Measurements from ENCODE around the gene HMGB3. TPM values are rescaled to one million over a fixed set of nuclear protein-coding genes. Genes with fewer than 3 reads are reported as not detected.
A peak's percentile ranks its signal among the peaks of the same experiment; 100 is the strongest.
"Not testable (repeated sequence)": the region's sequence is repeated elsewhere in the genome, so short reads cannot be mapped to it uniquely, and the experiment has no call there.

Gene HMGB3
- total RNA-seq, 2 donors from 2014 or later, result 21.4 to 34.6 TPM

- Mint-ChIP-seq H3K36me3 (no peaks in the 10 kb centered on the region), H3K27ac (no peak overlapping the region), H3K9me3 (no peaks in the 10 kb centered on the region)
- DNase-seq (ENCODE audit: low spot score in 2 of 2) (no peak), ATAC-seq (no peak)
Measured at GRCh38 chrX:150967786-150968185, 15.3 kb upstream of the HMGB3 start.

DNA sequence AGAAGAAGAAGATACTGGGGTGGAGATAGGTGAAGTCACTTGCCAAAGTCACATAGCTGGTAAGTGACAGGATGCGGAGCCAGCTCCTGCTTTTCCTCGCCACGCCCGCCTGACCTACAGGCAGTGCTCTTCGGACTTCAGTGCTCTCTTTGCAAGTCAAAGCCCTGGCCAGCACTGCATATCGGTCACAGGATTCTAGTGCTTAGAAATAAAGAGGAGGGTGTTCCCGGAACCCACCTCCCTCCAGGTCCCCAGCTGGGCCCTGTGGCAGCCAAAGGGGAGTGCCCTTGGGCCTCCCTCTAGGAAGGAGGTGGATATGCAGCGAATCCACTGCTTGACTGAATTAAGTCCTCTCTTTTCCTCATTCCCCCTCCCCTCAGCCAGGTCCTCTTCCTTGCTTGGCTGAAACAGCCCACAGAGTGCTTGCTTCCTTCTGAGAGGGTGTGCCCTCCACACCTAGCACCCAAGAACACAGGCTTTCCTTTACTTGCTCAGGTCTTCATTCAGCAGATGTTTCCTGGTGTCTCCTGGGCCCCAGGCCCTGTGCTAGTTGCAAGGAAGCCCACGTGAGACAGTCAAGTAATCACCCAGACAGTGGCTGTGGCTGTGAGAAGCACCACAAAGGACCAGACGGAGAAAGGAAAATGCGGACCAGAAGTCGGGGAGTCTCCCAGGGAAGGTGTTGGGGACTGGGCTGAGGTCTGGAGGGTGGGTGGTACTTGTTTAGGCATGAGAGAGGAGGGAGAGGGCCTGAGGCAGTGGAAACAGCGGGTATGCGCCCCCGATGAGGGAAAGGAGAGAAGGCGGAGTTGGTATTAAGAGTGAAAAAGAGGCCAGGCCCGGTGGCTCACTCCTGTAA, 14.0 kb upstream of the HMGB3 start:
- no peak overlapping the region for H3K27ac Mint-ChIP-seq
- ATAC-seq (no peak), DNase-seq (ENCODE audit: low spot score in 2 of 2) (no peak)
- H3K9me3 Mint-ChIP-seq, result no peaks in the 10 kb centered on the region
- H3K36me3 Mint-ChIP-seq, result no peaks in the 10 kb centered on the region

DNA sequence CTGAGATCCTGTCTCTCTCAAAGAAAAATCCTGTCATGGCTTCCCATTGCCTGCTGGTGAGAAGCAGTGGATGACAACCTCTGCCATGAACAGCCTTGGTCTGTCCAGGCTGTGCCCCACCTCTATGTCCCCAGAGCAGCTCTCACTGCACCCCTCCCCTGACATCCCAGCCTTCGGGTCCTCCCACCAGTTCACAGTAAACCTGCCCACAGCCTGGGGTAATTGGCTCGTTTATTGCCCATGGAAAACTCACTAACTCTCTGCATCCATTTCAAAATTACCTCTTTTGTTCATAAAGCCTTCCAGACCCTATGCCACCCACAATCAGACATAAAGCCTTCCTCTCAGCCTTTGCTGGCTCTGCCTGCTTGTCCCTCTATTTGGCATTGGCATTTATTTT, 10.7 kb upstream of the HMGB3 start:
- H3K9me3 Mint-ChIP-seq, result no peaks in the 10 kb centered on the region
- ATAC-seq, result no peak

DNA sequence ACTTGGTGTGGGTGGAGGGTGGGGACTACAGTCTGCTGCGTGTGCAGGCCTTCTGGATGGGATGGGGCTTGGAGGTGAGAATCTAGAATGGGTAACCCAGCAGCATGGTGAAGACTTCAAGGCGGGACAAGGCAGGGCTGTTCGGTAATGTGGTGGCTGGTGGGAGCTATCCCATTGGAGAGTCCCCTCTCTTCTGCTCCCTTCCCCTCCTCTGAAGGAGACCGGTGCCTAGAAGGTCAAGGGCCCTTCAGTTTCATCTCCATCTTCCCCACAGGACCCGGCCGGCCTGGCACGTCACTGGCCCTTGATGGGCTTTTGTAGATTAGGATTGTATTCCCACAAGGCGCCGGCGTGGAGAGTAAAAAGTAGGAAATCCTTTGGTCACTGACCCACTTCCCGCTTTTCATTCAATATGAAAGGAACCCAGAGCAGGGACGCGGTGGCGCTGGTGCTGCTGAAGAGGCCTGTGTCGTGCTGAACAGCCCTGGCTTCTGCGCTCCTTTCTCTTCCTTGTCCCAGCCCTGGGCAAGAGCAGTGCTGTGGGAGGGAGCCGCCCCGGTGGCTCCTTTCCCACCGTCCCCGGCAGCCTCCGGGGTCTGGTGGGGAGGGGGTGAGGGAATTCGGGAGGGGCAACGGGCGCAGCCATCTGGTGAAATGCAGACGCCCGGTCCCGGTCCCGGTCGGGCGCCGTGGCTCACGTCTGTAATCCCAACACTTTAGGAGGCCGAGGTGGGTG, 7.3 kb upstream of the HMGB3 start:
- H3K36me3 Mint-ChIP-seq, result no peaks in the 10 kb centered on the region
- DNase-seq (ENCODE audit: low spot score in 2 of 2), result no peak
- no peaks in the 10 kb centered on the region for H3K9me3 Mint-ChIP-seq
- no peak overlapping the region for H3K27ac Mint-ChIP-seq
- no peak for ATAC-seq

More for the DNA sequence above, 10.7 kb upstream of the HMGB3 start:
- Mint-ChIP-seq H3K36me3 (no peaks in the 10 kb centered on the region), H3K27ac (peak overlapping the region in 1 of 2 donors; percentile 52)
- DNase-seq (ENCODE audit: low spot score in 2 of 2), result no peak

DNA sequence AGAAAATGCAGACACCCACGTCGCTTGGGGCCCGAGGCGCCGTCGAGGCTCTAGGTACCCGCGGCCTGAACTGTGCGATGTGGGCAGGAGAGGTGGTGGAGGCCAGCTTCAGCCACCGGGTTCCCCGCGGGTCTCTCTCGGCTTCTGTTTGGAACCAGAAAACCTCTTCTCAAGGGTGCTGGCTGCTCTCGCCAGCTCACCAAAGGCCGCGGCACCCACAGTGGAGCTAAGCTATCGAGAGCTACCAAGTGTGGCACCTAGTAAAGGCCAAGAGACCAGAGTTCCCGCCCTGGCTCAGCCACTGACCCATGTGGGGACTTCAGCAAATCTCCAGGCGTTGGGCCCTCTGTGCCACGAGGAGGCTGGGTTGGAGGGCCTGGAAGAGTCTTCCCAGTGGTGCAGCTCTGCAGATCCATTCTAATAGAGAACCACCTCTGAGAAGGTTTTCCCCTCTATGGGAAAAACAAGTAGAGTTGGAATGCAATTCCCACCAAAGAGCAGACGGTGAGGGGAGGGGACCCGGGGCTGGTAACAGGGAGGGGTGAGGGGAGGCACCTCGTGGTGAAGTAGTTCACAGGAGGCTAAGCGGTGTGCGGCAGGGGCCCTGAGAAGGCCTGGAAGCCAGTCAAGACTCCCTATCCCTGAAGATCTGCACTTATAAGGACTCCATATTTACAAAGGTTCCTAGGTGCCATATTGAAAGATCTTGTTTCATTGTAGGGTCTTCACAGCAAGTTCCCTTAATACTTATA, 5.5 kb upstream of the HMGB3 start:
- DNase-seq (ENCODE audit: low spot score in 2 of 2), result no peak
- no peak for ATAC-seq
- H3K36me3 Mint-ChIP-seq, result no peaks in the 10 kb centered on the region
- H3K9me3 Mint-ChIP-seq, result no peaks in the 10 kb centered on the region
- no peak overlapping the region for H3K27ac Mint-ChIP-seq

- Mint-ChIP-seq H3K36me3 (peaks cover 5 to 6% of the 10 kb centered on the region in 2 donors), H3K27ac (no peak overlapping the region), H3K9me3 (no peaks in the 10 kb centered on the region)
- DNase-seq (ENCODE audit: low spot score in 2 of 2) (no peak), ATAC-seq (no peak)
Measured at GRCh38 chrX:150980186-150980585, 2.9 kb upstream of the HMGB3 start.

GRCh38 chrX:150980711-150981110, 2.4 kb upstream of the HMGB3 start:
- no peak for ATAC-seq
- H3K27ac Mint-ChIP-seq, result no peak overlapping the region
- peaks cover 8% of the 10 kb centered on the region in 2 donors for H3K36me3 Mint-ChIP-seq

DNA sequence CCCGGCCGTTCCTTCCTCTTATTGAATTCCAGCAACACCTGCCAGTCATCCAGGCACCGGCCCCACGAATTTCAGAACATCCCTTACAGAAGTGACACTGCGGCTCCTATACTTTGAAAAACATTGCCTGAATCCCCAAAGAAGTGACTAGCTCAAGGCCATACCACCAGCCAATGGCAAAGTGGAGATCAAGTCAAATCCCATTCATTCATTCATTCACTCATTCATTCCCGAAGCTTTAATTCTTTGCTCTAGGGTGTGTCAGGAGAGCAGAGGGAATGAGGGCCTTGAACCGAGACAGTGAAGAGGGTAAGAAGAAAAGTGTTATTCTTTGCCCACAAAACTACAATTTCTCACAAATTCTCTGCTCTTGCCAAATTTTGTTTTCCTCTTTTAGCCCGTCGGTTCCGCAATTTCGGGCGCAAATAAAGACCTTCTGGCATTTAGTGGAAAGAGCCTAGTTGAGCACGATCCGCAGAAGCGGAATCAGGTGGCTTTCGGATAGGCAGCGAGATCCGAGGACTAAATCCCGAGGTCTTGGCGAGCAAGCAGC, 824 bp upstream of the HMGB3 start:
- H3K27ac Mint-ChIP-seq, result peak overlapping the region in 1 of 2 donors; percentile 63
- H3K9me3 Mint-ChIP-seq, result no peaks in the 10 kb centered on the region
- ATAC-seq (no peak), DNase-seq (ENCODE audit: low spot score in 2 of 2) (no peak)
- peaks cover 11% of the 10 kb centered on the region in 2 donors for H3K36me3 Mint-ChIP-seq

More at GRCh38 chrX:150980711-150981110, 2.4 kb upstream of the HMGB3 start:
- no peak for DNase-seq (ENCODE audit: low spot score in 2 of 2)
- H3K9me3 Mint-ChIP-seq, result no peaks in the 10 kb centered on the region

DNA sequence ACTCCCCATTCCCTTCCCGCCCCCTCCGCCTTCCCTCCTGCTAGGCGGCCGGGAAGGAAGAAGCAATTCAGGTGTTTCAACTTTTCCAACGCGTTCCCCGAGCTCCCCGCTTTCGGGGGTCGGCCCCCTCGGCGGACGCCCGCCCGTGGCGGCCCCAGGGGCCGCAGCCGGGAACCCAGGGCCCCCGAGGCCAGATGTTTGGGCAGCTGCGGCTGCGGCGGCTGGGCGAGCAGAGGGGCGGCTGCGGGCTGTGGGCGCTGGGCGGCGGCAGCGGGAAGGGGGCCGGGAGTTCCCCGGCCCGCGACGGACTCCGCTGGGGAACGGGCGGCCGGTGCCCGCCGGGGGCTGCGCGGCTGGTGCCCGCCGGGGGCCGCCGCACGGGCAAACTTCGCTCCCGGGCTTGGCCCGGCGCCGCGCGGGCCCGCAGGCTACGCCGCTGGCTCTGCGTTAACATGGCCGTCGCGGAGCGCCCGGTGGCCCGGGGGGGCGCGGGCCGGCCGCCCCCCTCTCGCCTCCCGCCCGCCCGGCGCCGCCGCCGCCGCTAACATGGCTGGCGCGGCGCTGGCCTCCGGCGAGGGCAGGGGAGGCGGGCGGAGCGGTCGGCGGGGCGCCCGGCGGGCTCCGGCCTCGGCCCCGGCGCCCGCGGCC, 510 bp downstream of the HMGB3 start:
- peak; percentile 2 to 55 for DNase-seq (ENCODE audit: low spot score in 2 of 2)
- H3K27ac Mint-ChIP-seq, result no peak overlapping the region
- peaks cover 16 to 18% of the 10 kb centered on the region in 2 donors for H3K36me3 Mint-ChIP-seq
- no peaks in the 10 kb centered on the region for H3K9me3 Mint-ChIP-seq
- ATAC-seq, result peak in 1 of 2 donors; percentile 19

DNA sequence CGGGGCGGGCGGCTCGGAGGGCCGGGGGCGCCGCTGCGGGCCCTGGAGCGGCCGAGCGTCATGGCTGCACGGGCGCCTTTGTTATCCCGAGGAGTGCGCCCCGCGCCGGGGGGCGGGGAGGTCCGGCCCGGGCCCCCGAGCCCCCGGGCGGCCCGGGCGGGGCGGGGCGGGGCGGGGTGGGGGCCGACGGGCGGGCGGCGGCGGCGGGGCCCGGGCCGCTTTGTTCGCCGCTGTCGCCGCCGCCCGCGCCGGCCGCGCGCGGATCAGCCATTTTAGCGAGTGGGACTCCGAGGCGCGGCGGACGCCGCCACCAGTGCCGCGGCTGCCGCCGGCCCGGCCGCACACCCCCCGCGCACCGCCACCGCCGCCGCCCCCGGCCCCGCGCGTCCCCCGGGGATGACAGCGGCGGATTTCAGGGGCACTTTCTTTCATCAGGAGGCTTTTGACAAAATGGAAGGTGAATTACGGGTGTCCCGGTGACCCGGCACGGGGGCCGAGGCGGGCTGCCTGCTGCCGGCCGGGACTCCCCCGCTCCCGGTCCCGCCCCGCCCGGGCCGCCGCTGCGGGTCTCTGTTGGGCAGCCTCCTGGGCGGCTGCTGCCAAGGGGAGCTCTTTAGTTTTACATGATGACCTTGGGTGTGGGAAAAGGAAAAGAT, 1.2 kb downstream of the HMGB3 start:
- peak overlapping the region; percentile 57 to 91 for H3K27ac Mint-ChIP-seq
- DNase-seq (ENCODE audit: low spot score in 2 of 2), result peak in 1 of 2 donors; percentile 2
- H3K36me3 Mint-ChIP-seq, result peaks cover 16 to 18% of the 10 kb centered on the region in 2 donors
- no peaks in the 10 kb centered on the region for H3K9me3 Mint-ChIP-seq
- ATAC-seq, result no peak

DNA sequence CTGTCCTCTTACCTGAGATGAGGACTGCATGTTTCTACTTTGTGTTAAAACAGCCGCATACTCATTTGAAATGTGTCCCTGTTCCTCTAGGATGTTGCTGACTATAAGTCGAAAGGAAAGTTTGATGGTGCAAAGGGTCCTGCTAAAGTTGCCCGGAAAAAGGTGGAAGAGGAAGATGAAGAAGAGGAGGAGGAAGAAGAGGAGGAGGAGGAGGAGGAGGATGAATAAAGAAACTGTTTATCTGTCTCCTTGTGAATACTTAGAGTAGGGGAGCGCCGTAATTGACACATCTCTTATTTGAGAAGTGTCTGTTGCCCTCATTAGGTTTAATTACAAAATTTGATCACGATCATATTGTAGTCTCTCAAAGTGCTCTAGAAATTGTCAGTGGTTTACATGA, 4.6 kb downstream of the HMGB3 start:
- H3K27ac Mint-ChIP-seq; ATAC-seq; H3K9me3 Mint-ChIP-seq; DNase-seq (ENCODE audit: low spot score in 2 of 2): not testable (repeated sequence)
- peaks cover 16 to 18% of the 10 kb centered on the region in 2 donors for H3K36me3 Mint-ChIP-seq

DNA sequence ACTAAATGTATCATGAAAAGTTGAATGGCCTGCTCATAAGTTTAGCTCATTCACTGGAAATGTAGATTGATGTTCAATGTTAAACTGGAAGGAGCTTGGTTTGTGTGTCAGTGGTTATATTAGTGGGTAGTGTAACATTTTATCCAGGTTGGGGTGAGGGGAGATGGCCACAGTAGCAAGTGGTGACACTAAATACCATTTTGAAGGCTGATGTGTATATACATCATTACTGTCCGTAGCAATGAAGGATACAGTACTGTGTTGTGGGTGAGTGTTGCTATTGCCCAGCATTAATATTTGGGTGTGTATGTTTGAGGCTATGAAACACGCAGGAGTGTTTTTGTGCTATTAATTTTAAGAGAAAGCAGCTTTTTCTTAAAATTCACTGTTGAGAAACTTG, 6.3 kb downstream of the HMGB3 start:
- Mint-ChIP-seq H3K27ac (no peak overlapping the region), H3K36me3 (peaks cover 16 to 18% of the 10 kb centered on the region in 2 donors), H3K9me3 (no peaks in the 10 kb centered on the region)
- ATAC-seq, result no peak
- no peak for DNase-seq (ENCODE audit: low spot score in 2 of 2)

DNA sequence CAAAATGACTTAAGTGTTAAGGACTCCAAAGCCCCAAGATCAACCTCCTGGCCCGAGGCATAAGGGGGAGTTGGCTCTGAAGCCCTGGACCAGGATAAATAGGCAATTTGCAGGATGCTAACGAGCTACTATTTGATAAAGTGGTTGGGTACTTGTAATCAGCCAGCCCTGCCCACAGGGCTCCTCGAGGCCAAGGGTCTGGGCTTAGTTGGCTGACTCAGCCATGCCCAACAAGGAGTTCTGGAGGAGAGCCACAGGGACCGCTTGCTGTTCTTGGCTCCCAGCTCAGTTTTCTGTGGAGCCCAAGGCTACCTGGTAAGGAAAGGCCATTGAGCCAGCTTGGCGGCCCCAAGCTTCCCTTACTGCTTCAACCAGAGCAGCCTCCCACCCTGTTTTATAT, 7.8 kb downstream of the HMGB3 start:
- DNase-seq (ENCODE audit: low spot score in 2 of 2) (no peak), ATAC-seq (no peak)
- H3K27ac Mint-ChIP-seq, result no peak overlapping the region
- H3K9me3 Mint-ChIP-seq, result no peaks in the 10 kb centered on the region
- H3K36me3 Mint-ChIP-seq, result peaks cover 6 to 9% of the 10 kb centered on the region in 2 donors

- Mint-ChIP-seq H3K36me3 (no peaks in the 10 kb centered on the region), H3K9me3 (no peaks in the 10 kb centered on the region), H3K27ac (no peak overlapping the region)
- DNase-seq (ENCODE audit: low spot score in 2 of 2), result no peak
- ATAC-seq, result no peak
Measured at GRCh38 chrX:151000861-151001331, 17.8 kb downstream of the HMGB3 start.

DNA sequence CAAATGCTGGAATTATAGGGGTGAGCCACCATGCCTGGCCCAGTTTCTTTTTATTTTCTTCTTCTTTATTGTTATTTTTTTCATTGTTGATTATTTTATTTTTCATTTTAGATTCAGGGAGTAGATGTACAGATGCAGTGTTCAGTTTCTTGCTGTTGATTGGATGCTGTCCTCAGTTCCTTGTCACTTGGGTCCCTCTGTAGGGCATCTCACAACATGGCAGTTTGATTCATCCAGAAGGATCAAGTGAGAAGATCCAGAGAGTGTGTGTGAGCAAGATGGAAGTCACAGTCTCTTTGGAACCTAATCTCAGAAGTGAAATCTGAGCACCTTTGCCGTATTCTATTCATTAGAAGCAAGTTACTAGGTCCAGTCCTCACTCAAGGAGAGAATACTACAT, 20.9 kb downstream of the HMGB3 start:
- no peak for DNase-seq (ENCODE audit: low spot score in 2 of 2)
- no peak for ATAC-seq
- H3K27ac Mint-ChIP-seq, result no peak overlapping the region
- no peaks in the 10 kb centered on the region for H3K9me3 Mint-ChIP-seq
- no peaks in the 10 kb centered on the region for H3K36me3 Mint-ChIP-seq

Measured in activated naive CD4-positive, alpha-beta T cell treated with anti-CD3 and anti-CD28 coated beads, Interleukin-2, amount 50 U/mL, for 72 hours (primary cell).